T-helper 1 cell treated with Interleukin-12 subunit alpha and Interleukin-12 subunit beta and Interleukin-4 antibody, amounts not matched to agents 30 ng/mL and 1 ng/mL, for 36 hours (primary cell): ENCODE results near the gene CSTB. TPM values are rescaled to one million over a fixed set of nuclear protein-coding genes. Genes with fewer than 3 reads are reported as not detected.

Experiments
- intact Hi-C: fragments of 100-400 bp; cut with micrococcal nuclease; formaldehyde crosslinking; loops from one replicate; pipeline ENCODE4 v1.15.1; 2024
- total RNA-seq: library from RNA; stranded (reverse); gene quantifications from 2 replicates; pipeline ENCODE4 v1.2.3, GENCODE V29; 2022

The CSTB gene
- total RNA-seq, 1 donor from 2014 or later = 64.3 TPM

DNA sequence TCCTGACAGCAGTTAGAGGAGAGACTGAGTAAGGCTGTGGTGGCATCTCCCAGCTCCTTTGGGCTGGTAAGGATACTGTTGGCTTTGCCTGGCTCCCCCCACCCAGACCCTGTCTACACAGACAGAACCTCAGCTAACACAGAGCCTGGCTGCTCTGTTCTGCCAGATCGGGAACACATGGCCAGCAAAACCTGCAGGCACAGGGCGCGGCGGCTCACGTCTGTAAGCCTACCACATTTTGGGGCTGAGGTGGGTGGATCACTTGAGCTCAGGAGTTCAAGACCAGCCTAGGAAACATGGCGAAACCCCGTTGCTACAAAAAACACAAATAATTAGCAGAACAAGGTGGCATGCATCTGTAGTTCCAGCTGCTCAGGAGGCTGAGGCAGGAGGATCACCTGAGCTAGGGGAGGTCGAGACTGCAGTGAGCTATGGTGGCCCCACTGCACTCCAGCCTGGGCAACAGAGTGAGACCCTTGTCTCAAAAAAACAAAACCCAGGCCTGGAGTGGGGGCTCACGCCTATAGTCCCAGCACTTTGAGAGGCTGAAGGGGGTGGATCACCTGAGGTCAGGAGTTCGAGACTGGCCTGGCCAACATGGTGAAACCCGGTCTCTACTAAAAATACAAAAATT, 6.7 kb downstream of the CSTB start:
- intact Hi-C loops = no loop called here

DNA sequence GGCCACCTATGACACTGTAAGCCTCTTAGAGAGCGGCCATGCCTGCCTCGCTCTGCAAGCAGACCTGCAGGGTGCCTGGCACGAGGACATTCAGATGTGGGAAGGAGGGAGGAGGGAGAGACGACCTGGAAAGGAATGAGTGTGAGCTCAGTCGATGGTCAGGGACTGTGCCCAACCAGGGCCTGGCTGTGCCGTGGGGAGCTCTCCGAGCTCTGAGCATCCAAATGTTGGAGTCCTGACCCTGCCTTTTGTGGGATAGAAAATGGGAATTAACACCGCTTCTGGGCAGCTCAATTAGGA, 7.3 kb downstream of the CSTB start:
- intact Hi-C loops = no loop called here

DNA sequence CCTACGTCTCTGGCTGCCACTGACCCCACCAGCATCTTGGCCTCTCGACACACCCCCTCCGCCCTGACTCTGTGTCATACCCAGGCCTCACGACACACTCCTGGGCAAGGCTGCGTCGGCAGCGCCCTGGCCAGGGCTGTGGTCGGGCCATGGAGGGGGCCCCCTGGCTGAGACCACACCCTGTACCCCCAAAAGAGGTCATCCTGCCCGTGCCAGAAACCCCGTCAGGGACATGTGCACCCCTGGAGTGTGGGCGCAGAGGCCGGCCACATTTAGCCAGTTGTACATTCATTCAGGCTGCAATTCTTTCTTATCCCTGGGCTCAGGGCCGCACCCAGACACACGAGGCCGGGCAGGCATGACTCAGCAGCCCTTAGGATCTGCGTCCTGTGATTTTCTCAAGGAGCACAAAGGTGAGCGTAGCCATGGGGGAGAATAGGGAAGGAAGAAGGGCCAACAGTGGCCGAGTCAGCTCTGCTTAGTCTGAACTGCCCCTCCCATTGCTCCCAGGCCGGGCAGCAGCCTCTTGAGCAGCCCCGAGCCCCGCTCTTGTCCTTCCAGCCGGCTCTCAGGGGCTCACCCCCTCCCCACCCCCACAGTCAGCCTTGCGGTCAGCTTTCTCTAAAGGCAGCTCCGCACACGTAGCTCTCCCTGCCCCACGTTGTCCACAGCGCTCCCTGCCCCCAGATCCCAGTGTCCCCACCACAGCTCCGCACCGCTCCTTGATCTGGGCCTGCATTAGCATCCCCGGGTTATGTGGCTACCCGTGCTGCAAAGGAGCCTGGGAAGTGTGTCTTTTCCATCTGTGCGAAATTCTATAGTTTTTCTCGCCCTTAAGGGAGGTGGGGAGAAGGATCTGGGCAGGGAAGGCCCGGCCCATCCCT, 7.9 kb downstream of the CSTB start:
- intact Hi-C loops = no loop called here

DNA sequence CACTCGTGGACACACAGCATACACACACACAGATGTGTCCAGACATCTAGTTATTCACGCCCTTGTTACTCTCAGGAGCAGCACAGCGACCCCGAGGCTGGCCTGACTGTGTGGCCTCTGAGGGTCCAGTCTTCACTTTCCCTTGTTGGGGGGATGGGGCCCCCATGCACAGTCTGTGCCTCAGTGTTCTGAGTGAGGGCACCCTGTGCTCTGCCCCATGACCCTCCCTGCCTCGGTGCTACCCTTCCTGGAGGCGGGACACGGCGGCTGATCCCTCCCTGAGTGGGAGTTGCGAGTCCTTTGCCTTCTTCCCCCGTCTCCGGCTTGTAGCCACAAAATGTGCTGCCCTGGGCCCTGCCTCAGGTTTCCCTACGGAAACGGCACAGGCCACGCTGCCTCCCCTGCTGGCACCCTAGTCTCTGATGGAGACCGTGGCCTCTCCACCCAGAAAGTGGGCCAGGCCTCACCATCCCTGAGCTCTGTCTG, 8.6 kb downstream of the CSTB start:
- intact Hi-C loops = no loop called here

DNA sequence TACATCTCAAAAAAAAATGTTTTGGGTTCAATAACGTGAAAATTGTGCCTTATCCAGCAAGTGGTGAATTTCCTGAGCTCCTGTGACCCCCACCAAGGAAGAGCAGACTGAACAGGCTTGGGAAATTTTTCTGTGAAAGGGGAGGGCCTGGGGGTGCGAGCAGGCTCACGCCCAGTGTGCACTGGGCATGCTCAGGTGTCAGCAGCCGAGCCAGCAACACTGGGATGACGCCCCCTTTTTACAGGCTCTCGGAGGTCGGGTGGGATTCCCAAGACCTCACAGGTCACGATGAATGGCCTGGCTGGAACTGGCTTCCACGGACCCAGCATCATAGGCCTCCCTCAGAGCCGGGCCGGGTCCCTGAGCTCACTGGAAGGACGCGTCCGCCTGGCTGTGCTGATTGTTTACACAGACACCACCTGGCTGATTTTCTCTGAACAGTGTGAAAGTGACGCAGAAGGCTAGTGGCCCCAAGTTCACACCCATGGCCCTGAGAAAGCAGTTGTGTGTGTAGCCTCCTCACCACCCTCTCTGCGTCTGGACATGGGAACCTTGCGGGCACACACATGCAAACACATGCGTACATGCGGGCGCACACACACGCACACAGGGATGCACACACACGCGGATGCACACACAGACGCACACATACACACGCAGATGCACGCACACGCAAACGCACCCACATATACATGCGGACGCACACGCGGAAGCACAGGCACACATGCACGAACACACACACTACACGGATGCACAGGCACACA, 9.2 kb downstream of the CSTB start:
- intact Hi-C loops = no loop called here

DNA sequence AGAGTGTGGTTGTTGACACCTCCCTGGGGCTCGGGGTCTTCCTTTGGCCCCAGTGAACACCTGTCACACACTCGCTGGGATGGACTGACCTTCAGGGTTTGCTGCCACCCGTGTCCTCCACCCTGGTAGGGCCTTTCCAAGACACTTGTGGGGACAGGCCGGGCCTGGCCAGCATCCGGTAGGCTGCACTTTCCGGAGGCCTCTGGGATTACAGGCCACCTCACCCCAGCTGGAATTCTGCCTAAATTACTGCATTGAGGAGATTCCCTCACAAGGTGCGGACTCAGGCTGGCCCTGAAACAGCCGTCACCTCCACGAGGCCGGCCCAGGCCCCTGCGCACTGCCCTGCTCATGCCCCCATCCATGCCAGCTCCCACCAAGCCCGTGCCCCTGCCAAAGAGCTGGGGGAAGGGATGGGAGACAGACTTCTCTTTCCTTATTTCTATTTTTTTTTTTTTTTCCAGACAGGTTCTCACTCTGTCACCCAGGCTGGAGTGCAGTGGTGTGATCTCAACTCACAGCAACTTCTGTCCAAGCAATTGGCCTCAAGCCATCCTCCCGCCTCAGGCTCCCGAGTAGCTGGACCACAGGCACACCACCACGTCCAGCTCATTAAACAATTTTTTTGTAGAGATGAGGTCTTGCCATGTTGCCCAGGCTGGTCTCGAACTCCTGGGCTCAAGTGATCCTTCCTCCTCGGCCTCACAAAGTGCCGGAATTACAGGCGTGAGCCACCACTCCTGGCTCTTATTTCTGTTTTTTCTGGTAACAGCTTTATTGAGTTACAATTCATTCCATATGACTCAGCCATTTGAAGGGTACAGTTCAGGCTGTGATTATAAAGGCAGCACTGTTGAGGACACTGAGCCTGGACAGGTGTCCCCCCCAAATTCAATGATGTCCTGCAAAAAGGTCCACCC, 11.3 kb downstream of the CSTB start:
- intact Hi-C loops = no loop called here

DNA sequence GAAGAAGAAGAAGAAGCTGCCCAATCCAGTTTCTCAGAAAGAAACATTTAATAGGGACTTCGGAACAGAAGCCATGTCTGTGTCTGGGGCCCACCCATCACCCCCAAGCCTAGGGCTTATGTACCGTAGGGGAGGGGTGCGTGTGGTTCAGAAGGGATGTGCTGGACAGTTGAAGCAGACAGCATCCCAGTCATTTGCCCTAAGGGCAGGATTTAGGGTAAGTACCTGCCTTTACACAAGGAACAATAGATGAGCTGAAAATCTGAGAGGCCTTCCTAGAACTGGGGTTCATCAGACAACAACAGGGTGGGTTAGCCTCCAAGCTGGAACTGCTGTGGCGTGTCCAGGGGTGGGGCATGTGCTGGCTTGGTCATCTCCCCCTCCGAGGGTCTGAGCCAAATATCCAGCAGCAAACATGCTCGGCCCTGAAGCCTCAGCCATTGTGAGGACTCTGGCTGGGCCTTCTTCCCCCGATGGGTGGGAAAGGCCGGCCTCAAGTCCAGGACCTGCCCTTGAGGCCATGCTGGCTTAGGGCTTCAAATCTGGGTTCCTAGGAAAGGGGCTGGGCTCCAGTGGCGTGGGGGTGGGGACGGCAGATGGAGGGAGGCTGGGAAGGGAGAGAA, 12.1 kb downstream of the CSTB start:
- intact Hi-C loops = no loop called here

DNA sequence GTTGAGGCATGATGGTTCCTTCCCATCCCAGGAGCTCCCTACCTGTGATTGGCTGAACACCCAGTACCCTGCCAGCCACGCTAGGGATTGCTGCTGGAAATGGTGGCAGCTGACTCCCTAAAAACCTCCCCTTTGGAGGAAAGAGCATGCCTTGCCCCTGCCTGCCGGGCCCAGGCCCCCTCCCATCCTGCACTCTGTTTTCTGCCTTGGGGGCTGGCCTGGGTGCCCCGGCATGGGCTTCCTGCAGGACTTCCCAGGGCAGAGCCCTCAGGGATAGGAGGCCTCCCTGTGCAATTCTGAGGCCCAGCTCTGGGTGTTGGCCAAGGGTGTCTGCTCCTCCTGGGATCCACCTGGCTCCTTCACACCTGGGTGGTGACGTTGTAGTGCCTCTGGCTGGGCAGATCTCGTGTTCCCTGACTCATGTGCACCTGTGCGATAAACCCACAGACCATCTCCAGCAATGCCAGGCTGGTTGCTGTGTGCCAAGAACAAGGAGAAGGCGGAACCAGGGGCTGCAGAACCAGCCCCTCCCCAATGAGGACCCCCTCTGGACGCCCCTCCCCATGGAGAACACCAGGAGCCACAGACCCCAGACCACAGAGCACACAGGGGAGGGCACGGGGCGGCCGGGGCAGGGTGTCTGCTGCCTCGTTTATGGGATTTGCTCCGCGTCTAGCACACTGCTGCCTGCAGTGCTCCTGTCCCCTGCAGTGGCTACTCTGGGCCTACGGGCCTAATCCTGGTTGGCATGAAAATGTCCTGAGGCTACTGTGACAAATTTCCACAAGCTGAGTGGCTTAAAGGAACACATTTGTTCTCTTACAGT, 13.6 kb downstream of the CSTB start:
- intact Hi-C loops = no loop called here

DNA sequence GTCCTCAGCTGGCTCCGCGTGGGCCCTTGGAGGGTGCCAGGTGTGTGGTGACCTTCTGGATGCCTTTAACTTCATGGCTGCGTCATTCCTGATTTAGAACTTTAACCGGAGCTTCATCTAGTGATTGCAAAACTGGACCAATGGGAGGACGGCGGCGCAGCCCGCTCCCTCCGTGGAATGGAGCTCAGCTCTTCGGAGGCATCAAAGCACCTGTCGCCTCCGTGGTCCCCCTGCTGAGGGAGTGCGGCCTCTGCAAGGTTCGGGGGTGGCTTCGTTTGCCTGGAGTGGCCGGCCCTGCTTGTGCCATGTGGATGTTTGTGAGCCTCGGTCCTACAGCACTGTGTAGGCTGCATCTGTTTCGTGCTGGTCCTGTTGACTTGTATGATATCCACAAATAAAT, 14.2 kb downstream of the CSTB start:
- intact Hi-C loops = no loop called here

DNA sequence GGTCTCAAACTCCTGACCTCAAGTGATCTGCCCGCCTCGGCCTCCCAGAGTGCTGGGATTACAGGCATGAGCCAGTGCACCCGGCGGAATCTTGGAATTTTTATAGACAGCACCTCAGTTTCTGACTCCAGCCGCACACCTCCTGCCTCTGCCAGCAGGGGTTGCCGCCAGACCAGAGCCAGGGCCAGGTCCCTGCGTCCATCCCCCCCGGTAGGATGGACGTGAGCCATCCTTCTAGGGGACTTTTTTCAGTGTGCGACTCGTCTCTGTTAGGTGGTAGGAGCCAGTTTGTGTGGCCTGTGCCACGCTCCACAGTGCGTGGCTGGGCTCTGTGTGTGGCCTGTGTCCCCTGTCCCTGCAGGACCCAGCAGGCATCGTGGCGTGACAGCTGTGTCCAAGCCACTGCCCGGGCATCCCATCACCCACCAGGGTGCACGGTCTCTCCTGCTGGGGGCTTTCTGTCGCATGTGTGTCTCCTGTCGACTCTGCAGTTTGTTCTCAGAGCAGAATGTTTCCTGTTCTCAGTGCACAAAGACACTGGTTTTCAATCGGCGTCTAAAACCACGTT, 15.6 kb downstream of the CSTB start:
- intact Hi-C loops = no loop called here

DNA sequence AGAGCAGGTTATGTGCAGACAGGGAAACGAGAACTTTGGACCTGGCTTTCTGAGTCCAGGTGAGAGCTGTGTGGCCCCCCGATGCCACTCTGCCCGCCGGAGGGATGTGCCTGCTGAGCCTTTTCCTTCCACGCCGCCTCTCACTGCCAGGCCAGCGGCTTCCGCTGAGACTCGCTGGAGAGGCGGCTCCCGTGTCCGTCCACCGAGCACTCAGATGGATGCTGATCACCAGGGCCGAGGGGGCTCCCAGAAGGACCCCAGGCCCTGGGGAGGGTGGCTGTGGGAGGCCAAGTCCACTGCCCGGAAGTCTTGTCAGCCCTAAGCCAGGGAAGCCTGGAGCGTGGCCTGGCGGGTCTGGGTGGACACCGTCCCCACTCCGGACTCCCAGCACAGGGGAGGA, 16.5 kb downstream of the CSTB start:
- intact Hi-C loops = no loop called here

DNA sequence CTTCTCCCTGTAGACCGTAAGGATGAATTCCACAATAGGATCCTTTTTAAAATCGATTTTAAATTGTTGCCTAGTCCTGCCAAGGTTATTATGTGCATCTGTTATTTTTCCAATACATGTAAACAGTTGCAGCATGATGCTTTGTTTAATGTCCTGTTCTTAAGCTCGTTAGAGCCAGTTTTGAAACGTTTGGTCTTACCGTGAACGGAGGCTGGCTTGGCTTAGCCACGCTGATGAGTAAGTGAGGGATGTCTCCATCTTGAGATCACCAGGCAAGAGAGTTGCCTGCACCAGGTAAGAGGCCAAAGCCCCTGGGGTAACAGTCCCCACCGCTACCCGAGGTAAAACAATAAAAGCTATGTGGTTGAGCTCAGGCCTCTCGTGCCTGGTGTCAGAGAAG, 17.3 kb downstream of the CSTB start:
- intact Hi-C loops = no loop called here

DNA sequence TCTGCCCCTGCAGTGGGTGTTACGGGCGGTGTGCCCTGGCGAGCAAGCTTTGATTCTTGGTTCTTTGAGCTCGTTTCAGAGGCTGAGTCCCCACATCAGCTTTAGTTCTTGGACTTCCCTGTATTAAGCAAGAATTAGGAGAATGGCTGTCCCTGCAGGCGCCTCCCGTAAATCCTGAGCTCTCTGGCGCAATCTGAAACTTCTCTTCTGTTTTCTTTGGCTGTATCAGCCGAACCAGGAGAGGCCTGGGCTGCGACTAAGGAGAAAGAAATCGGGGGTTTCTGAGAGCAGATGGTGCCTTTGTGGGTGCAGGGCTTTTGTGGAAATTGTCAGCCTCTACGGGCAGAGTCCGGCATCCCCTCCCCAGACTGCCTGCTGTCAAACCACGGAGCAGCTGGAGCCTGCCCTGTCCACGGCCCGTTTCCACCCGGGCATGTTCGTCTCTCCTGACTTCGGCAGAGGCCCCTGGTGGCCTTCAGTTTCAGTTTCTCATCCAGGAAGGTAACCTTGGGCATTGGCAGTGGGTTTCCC, 17.9 kb downstream of the CSTB start:
- intact Hi-C loops = no loop called here

DNA sequence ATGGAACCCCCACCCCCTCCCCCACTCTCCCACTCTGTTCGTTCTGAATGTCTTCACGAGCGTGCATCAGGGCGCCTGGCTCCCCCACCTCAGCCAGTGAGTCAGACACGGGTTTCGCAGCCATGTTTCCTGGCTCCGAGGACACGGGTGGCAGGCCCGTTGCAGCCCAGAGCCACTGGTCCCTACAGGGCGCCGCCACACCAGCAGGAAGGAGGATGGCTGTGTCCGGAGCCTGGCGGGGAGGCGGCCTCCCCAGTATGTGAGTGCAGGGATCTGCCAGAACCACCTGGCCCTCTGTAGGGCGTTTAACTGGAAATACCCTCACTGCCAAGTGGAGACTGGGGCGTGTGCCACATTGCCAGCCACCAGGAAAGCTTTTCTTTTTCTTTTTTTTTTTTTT, 18.5 kb downstream of the CSTB start:
- intact Hi-C loops = no loop called here

DNA sequence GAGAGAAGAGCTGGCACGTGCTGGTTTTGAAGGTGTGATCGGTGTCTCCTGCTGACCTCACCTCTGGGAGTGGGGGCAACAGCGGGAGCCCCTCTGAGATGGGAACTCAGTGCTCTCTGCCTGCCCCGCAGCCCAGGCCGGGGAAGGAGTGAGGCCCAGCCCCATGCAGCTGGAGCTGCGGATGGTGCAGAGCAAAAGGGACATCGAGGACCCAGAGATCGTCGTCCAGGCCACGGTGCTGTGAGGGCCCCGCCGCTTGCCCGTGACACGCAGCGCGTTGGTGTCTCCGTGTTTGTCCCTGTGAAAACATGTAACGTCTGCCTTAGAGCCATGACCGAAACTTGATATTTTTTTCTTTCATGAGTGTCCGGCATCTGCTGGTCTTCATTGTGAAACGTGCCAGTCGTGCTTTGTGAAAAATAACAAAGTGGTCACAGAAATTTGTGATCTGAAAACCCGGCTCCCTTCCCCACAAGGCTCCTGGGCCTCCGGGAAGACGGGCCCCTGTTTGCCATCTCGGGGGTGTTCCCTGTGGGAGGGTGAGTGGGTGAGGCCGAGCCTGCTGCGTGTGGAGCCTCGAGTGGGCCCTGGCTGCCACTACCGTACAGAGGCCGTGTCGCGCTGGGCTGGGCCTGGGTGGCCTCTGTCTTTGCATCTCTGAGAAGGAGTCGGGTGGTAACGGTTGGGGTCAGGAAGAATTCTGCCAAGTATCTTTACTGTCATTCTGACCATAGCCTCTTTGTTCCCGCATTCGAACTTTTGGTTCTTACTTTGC, 20.1 kb downstream of the CSTB start:
- intact Hi-C loops = no loop called here

DNA sequence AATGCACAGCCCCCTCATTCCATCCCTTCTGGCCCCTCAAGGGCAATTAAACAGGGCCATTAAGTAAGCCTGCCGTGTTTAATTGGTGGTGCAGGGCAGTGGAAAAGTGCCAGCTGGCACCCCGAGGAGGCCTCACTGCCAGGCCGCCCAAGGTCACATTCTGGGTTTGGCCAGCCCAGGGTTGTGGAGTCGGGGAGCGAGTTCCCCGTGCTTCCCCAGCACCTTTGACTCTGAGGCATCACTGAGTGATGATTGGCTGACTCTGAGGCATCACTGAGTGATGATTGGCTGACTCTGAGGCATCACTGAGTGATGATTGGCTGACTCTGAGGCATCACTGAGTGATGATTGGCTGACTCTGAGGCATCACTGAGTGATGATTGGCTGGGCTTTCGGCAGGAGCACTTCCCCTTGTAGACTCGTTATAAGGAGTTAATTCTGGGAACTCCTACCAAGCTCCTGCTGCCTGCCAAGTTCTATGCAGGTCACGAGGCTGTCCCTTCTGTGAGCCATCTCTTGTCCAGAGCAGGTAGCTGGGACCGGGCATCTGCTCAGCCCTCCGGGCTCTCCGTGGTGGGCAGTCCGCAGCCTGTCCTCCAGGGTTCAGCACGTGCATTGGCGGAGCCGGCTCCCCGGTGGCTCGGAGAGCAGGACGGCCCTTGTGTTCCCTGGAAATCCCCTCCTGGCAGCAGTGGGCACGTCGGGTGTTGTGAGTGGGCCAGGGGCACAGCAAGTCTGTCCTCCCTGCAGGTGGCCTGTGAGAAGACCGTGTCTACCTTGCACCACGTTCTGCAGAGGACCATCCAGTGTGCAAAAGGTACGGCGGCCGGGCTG, 20.9 kb downstream of the CSTB start:
- intact Hi-C loops = no loop called here

DNA sequence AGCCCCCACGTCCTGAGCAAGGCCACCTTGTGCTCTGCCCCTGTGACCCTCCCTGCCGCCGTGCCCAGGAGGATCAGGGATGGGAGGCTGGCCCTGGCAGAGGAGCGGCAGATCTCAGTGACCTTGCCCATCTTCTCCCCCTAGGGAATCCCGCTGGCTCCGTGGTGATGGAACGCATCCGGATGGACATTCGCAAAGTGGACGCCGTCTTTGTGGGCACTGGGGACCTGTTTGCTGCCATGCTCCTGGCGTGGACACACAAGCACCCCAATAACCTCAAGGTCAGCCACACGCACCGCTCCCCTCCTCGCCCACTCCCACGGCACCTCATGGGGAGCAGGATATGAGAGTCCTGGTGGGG, 22.7 kb downstream of the CSTB start:
- intact Hi-C loops = no loop called here
